ENCODE data around the gene MINDY2. TPM values are rescaled to one million over a fixed set of nuclear protein-coding genes. Genes with fewer than 3 reads are reported as not detected.

The MINDY2 gene
- total and polyA plus RNA-seq, 9 of the 15 experiments (the other 6 are each of a cell fraction or from before 2014, with no cell fraction given), result 2.4 to 15.3 (median 7.2) TPM

GRCh38 chr15:58864602-58865424 is 93.7 kb downstream of the MINDY2 start:
- Histone ChIP-seq H3K79me2 (ENCODE audit: control insufficient read depth, insufficient read depth, low read length) (no peaks in the 10 kb centered on the region), H4K20me1 (replicated peaks; ENCODE audit: control insufficient read depth, insufficient read depth, low read length) (no peaks in the 10 kb centered on the region), H3K36me3 (ENCODE audit: control insufficient read depth, insufficient read depth, low read length) (no peaks in the 10 kb centered on the region), H2AFZ (ENCODE audit: low read depth, low read length) (no peak overlapping the region), H3K9me1 (ENCODE audit: control insufficient read depth, insufficient read depth, low read length) (no peaks in the 10 kb centered on the region), H3K4me3 (no peak overlapping the region), H3K9me3 (replicated peaks; ENCODE audit: control insufficient read depth, insufficient read depth, low read depth, low read length) (no peaks in the 10 kb centered on the region), H3K9ac (ENCODE audit: insufficient read depth in 1 of 2, low read depth in 2 of 2, low read length in 2 of 2) (no peak overlapping the region; a peak in 1 of 4 replicates), H3K27ac (ENCODE audit: extremely low read depth, low read depth, low read length) (no peak overlapping the region), H3K27me3 (ENCODE audit: control insufficient read depth in 2 of 2, insufficient read depth in 2 of 2, low read length in 2 of 2) (no peaks in the 10 kb centered on the region), H3K4me1 (replicated peaks in 1 of 2; ENCODE audit: control insufficient read depth in 2 of 2, insufficient read depth in 2 of 2, low read length in 2 of 2) (peaks cover 0 to 20% of the 10 kb centered on the region in 2 experiments; a peak in 2 of 5 replicates), H3K4me2 (ENCODE audit: insufficient read depth, low read length) (no peak overlapping the region)
- DNase-seq (ENCODE audit: extremely low read depth in 1 of 4, low spot score in 3 of 4) (no peak), FAIRE-seq (no peak), ATAC-seq (no peak)
- no peak for TF ChIP-seq GTF2A2 (tag; IDR thresholded peaks at IDR 0.05)
- TF ChIP-seq ZBTB33 (CRISPR knock-in tag; IDR thresholded peaks at IDR 0.05), result 0 out of 2 replicates have a peak, but pooled peaks have one; percentile 65
- 91% methylated on average over 18 of the region's 54 CpGs for WGBS (ENCODE audit: insufficient coverage, low coverage, missing lambda C conversion rate)
- in situ Hi-C loops (cut with MboI) (no loop called here), intact Hi-C loops (cut with micrococcal nuclease) (no loop called here)
- no TSS peak for BruUV-seq (replicated peaks)
- ChIA-PET CTCF (ENCODE audit: low intra/inter-chr PET ratio) (no interaction called here), POLR2A (interaction anchor here (0.6 to 0.9 kb wide), 4 partner anchors 12 to 360 kb away, joined by 3 to 4 read pairs (median 3); no protein-coding TSS in a partner anchor)

Data from K562 (cell line).